LNCaP clone FGC (cell line): ENCODE data around the gene HUWE1.

Experiments used
- DNase-seq: peaks from one replicate; pipeline ENCODE4 v3.0.0-alpha.2; 2011; ENCODE audit warnings: low read depth
- H3K4me3 ChIP-seq: 2 replicates; pipeline ENCODE4 v1.5.1; 2011; ENCODE audit warnings: mild to moderate bottlenecking, low read depth, low read length, control low read depth
- CTCF ChIP-seq: IDR thresholded peaks from 2 replicates; pipeline ENCODE4 v1.5.1; 2012; ENCODE audit warnings: mild to moderate bottlenecking; ENCODE audit not compliant: control insufficient read depth, insufficient read depth; ENCODE audit errors: extremely low read depth

HUWE1 gene

GRCh38 chrX:53684415-53685192, 1.9 kb downstream of the HUWE1 start:
- no peak for TF ChIP-seq CTCF
- H3K4me3 ChIP-seq = peak overlapping the region; percentile 70
- no peak for DNase-seq

- peak overlapping the region; percentile 70 for H3K4me3 ChIP-seq
- no peak for TF ChIP-seq CTCF
- DNase-seq = peak; percentile 97
These were observed 2.7 kb downstream of the HUWE1 start for GRCh38 chrX:53683556-53684414.

DNA sequence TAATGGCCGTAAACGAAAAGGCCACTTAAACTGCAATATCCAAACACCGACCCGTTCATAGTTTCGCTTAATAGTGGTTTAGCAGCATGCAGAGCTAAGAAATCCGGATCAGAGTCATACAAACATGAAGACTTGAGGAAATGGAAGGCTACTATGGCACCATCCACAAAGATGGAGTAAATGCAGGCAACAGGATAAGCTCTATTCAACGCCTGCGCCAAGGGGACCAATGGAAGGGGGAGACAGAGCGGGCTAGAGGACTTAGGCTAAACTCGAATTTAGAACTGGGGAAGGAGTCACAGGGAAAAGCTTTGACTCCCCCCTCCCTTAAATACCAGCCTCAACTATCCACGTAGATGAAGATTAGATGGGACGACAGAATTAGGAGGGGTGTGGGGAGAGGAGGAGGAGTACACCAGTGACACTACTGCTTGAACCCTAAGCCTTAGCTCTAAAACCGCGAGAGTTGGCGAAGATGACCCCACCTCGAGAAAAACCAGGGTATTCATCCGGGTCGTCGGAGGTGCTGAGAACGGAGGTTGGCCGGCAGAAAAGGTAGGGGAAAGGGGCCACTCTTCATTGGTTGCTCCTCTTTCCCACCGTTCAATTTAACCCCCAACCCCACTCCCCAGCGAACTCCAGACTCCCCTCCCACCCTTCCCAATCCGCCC, 3.5 kb downstream of the HUWE1 start:
- peak overlapping the region; percentile 70 for H3K4me3 ChIP-seq
- DNase-seq = no peak
- no peak for TF ChIP-seq CTCF

GRCh38 chrX:53681661-53682060, 4.9 kb downstream of the HUWE1 start:
- DNase-seq = no peak
- TF ChIP-seq CTCF = no peak
- H3K4me3 ChIP-seq = no peak overlapping the region

- no peak overlapping the region for H3K4me3 ChIP-seq
- TF ChIP-seq CTCF = no peak
- no peak for DNase-seq
These were observed 7.9 kb downstream of the HUWE1 start for GRCh38 chrX:53678667-53679066.

DNA sequence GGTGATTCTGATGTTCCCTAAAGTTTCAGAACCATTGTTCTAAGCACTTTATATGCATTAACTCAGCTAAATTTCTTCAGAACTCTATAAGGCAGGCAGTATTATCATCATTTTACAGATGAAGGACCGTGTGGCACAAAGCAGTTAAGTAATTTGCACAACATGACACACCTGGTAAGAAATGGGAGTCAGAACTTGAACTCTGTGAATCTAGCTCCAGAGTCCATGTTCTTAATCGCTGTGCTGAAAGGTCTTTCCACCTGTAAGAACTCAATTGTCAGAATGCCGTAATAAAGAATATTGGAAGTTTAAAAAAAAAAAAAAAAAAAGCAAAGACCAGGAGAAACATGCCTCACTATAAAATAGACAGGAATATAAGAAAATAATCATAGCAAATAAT, 9.2 kb downstream of the HUWE1 start:
- TF ChIP-seq CTCF = no peak
- H3K4me3 ChIP-seq = no peak overlapping the region
- no peak for DNase-seq
